ENCODE data around the gene ADAM12. TPM values are rescaled to one million over a fixed set of nuclear protein-coding genes. Genes with fewer than 3 reads are reported as not detected.

The ADAM12 gene
- total and polyA plus RNA-seq, 2 experiments from 2014 or later = 0.13 to 0.87 TPM

- H2AFZ ChIP-seq = no peak overlapping the region
- no peaks in the 10 kb centered on the region for H3F3A ChIP-seq (replicated peaks; ENCODE audit: low read depth)
- H3K9me2 ChIP-seq (ENCODE audit: insufficient read depth) = 0 out of 2 replicates have a peak, but pooled peaks cover 5% of the 10 kb centered on the region
- no peaks in the 10 kb centered on the region for H3K4me1 ChIP-seq (ENCODE audit: insufficient read depth)
- Mint-ChIP-seq H3K4me3 (no peak overlapping the region), H3K9me3 (peaks cover 10% of the 10 kb centered on the region), H3K4me1 (peaks cover 10% of the 10 kb centered on the region; the same call in 2 of the 3 replicates), H3K27ac (no peak overlapping the region), H3K36me3 (ENCODE audit: low read depth) (peaks cover 5% of the 10 kb centered on the region; the same call in 1 of the 3 replicates), H3K27me3 (ENCODE audit: insufficient read depth, low read depth, poor library complexity) (peaks cover 5% of the 10 kb centered on the region)
- no peak for ATAC-seq
- no peak overlapping the region for H3K4me2 ChIP-seq
- no peaks in the 10 kb centered on the region for H3K36me3 ChIP-seq (ENCODE audit: insufficient read depth)
- H3K4me3 ChIP-seq = no peak overlapping the region
- DNase-seq (ENCODE audit: low spot score) = no peak
- no peaks in the 10 kb centered on the region for H3K79me2 ChIP-seq (replicated peaks; ENCODE audit: insufficient read depth)
- TF ChIP-seq ETS1 (IDR thresholded peaks at IDR 0.05) (no peak), CREB1 (CRISPR knock-in tag; IDR thresholded peaks at IDR 0.05; ENCODE audit: low read depth) (no peak), ZNF331 (CRISPR knock-in tag; IDR thresholded peaks at IDR 0.05; ENCODE audit: low read depth) (no peak)
- H3K27me3 ChIP-seq (ENCODE audit: insufficient read depth) = no peaks in the 10 kb centered on the region
- no peak overlapping the region for H3K27ac ChIP-seq (ENCODE audit: low read depth)
- H4K20me1 ChIP-seq (replicated peaks; ENCODE audit: insufficient read depth) = no peaks in the 10 kb centered on the region
Measured at GRCh38 chr10:126420567-126421300, 32.5 kb upstream of the ADAM12 start.

- H3K9me3 Mint-ChIP-seq = no peaks in the 10 kb centered on the region; the same call in 2 of the 3 replicates
- H3K4me2 ChIP-seq = no peak overlapping the region
- TF ChIP-seq EZH2 (IDR thresholded peaks at IDR 0.05; ENCODE audit: low read depth, unreplicated experiment) (no peak), STAT1 (IDR thresholded peaks at IDR 0.05; ENCODE audit: unreplicated experiment) (no peak), CTCF (conservative IDR thresholded peaks at IDR 0.05; ENCODE audit: low read depth in 2 of 2) (no peak), ZNF331 (CRISPR knock-in tag; IDR thresholded peaks at IDR 0.05; ENCODE audit: low read depth) (no peak)
- no peaks in the 10 kb centered on the region for H4K20me1 ChIP-seq (replicated peaks; ENCODE audit: insufficient read depth)
- no peaks in the 10 kb centered on the region for H3K36me3 ChIP-seq (ENCODE audit: insufficient read depth)
- H3K27me3 ChIP-seq (ENCODE audit: insufficient read depth) = no peaks in the 10 kb centered on the region
- no peaks in the 10 kb centered on the region for H3K9me2 ChIP-seq (ENCODE audit: insufficient read depth)
- DNase-seq (ENCODE audit: low spot score) (no peak), ATAC-seq (no peak)
- no peak overlapping the region for H3K4me3 Mint-ChIP-seq
- H3K4me1 ChIP-seq (ENCODE audit: insufficient read depth) = no peaks in the 10 kb centered on the region
- no peaks in the 10 kb centered on the region for H3F3A ChIP-seq (replicated peaks; ENCODE audit: low read depth)
- H3K36me3 Mint-ChIP-seq (ENCODE audit: low read depth) = no peaks in the 10 kb centered on the region
- H3K79me2 ChIP-seq (replicated peaks; ENCODE audit: insufficient read depth) = no peaks in the 10 kb centered on the region
- no peak overlapping the region for H2AFZ ChIP-seq
- no peak overlapping the region for H3K27ac Mint-ChIP-seq
- H3K27ac ChIP-seq (ENCODE audit: low read depth) = no peak overlapping the region
- H3K4me3 ChIP-seq = no peak overlapping the region
- peaks cover 3% of the 10 kb centered on the region; the same call in 1 of the 3 replicates for H3K4me1 Mint-ChIP-seq
- H3K27me3 Mint-ChIP-seq (ENCODE audit: insufficient read depth, low read depth, poor library complexity) = peaks cover 5% of the 10 kb centered on the region
Measured at GRCh38 chr10:126417220-126417825, 29.0 kb upstream of the ADAM12 start.
